Adrenal gland (tissue), 12 donors: Measurements from ENCODE around the gene KAT7. TPM values are rescaled to one million over a fixed set of nuclear protein-coding genes. Genes with fewer than 3 reads are reported as not detected.

ENCODE experiments used
- DNase-seq, 7 donors: peaks; one replicate each; pipeline ENCODE4 v3.0.0-alpha.2; 2019 to 2020
- H3K27ac ChIP-seq, 5 donors: fragments of 200-600 bp; sonication (generic) in 4 of 5; 1 replicate in 3 of 5; 2 replicates in 2 of 5; pipeline versions ENCODE4 v1.5.1 to v1.8.0; 2016 to 2020; ENCODE audit warnings: mild to moderate bottlenecking in 1 of 5
- H3K27me3 ChIP-seq: fragments of 200-600 bp; 2 replicates; pipeline ENCODE4 v1.8.0; 2021
- H3K36me3 ChIP-seq, 2 donors: fragments of 200-600 bp; replicated peaks in 1 of 2; 1 replicate in 1 of 2; 2 replicates in 1 of 2; pipeline versions ENCODE4 v1.5.1 to v1.8.0; 2018 to 2022
- H3K4me1 ChIP-seq, 2 donors: fragments of 200-600 bp; replicated peaks in 1 of 2; 1 replicate in 1 of 2; 2 replicates in 1 of 2; pipeline versions ENCODE4 v1.5.1 to v1.8.0; 2018 to 2021
- H3K4me3 ChIP-seq, 4 donors: fragments of 200-600 bp; sonication (generic) in 3 of 4; one replicate each; pipeline ENCODE4 v1.5.1; 2016 to 2018
- H3K9me3 ChIP-seq, 3 donors: fragments of 200-600 bp; sonication (generic) in 1 of 3; replicated peaks in 1 of 3; 1 replicate in 2 of 3; 2 replicates in 1 of 3; pipeline versions ENCODE4 v1.5.1 to v1.8.0; 2016 to 2021
- POLR2A ChIP-seq, 2 donors: fragments of 450-650 bp; IDR thresholded peaks; one replicate each; pipeline ENCODE4 v1.6.1; 2017; ENCODE audit warnings: antibody characterized with exemption in 2 of 2, mild to moderate bottlenecking in 2 of 2, moderate library complexity in 1 of 2
- WGBS, 4 donors: extraction: QIAGEN DNeasy Blood & Tissue Kit in 2 of 4; methylation state at CpG; one replicate each; pipeline versions ENCODE4 v1.1.5 to v1.1.7; 2013 to 2017; 5-methylcytosine and 5-hydroxymethylcytosine counted together
- intact Hi-C, 2 donors: fragments of 100-400 bp; cut with DNase I; formaldehyde crosslinking; loops; one replicate each; pipeline versions ENCODE4 v1.14.1 to v1.15.0; 2022 to 2023
- polyA plus RNA-seq, 3 donors: library from polyadenylated mRNA; stranded (reverse); fragments of 200-250 nt in 2 of 3; fragments of 350-450 nt in 1 of 3; fragmentation: Illumina TruSeq in 1 of 3; extraction: RNeasy Lipid Tissue Mini Kit (QIAGEN cat#74804) in 1 of 3; gene quantifications; one replicate each; pipeline ENCODE4 v1.2.3, GENCODE V29; 2013 to 2014
- total RNA-seq, 9 donors: library from RNA; depleted of rRNA in 4 of 9; stranded (reverse); fragments of >200 nt in 4 of 9; fragments of 120-200 nt in 1 of 9; fragmentation: NEBNext Ultra II Directional in 1 of 9; extraction: Animal tissue kit (Norgen Biotek cat#: 25700) in 1 of 9; gene quantifications; one replicate each; pipeline versions ENCODE4 v1.1.0 to v1.2.4, GENCODE V29; 2013 to 2023
- TF ChIP-seq, protein P1 (sequence below), 6 experiments: fragments of 450-650 bp in 4 of 6; fragments of 200-600 bp in 2 of 6; sonication (generic) in 1 of 6; IDR thresholded peaks; 1 replicate in 5 of 6; 2 replicates in 1 of 6; pipeline versions ENCODE4 v1.5.1 to v1.8.0; 2016 to 2021; ENCODE audit warnings: antibody characterized with exemption in 6 of 6, mild to moderate bottlenecking in 2 of 6, moderate library complexity in 1 of 6
- donor health status: healthy with polysubstance abuse.
- donor health status: Bipolar disorder and iron deficiency.
- donor health status: DM: yes; HTN: yes; CAD: no.
- donor health status: DM: no; HTN: no; CAD: no.
- donor health status: DM: no; HTN: no; CAD: no.
- donor health status: DM: yes; HTN: yes; CAD: no.

The KAT7 gene
- total and polyA plus RNA-seq, 12 donors, result 5.2 to 54.7 (median 39.8) TPM

DNA sequence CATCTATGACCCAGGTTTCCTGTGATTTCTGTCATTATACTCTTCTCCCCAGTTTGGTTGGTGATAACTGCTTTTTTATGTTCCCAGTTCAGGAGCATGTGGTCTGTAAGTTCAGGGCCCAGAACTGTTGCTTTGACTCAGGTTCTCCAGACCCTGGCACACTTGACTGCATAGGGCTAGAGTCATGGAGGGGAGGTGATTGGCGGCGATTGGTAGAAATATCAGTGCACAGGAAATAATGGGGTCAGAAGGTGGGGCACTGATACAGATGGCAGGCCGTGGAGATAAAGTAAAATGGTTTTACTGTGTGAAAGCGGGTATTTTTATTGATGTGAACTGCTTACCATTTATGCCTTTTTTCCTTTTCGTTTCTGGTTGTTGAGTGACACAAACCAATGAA is 30.7 kb downstream of the KAT7 start:
- no peaks in the 10 kb centered on the region for H3K27me3 ChIP-seq
- TF ChIP-seq, protein P1, sequence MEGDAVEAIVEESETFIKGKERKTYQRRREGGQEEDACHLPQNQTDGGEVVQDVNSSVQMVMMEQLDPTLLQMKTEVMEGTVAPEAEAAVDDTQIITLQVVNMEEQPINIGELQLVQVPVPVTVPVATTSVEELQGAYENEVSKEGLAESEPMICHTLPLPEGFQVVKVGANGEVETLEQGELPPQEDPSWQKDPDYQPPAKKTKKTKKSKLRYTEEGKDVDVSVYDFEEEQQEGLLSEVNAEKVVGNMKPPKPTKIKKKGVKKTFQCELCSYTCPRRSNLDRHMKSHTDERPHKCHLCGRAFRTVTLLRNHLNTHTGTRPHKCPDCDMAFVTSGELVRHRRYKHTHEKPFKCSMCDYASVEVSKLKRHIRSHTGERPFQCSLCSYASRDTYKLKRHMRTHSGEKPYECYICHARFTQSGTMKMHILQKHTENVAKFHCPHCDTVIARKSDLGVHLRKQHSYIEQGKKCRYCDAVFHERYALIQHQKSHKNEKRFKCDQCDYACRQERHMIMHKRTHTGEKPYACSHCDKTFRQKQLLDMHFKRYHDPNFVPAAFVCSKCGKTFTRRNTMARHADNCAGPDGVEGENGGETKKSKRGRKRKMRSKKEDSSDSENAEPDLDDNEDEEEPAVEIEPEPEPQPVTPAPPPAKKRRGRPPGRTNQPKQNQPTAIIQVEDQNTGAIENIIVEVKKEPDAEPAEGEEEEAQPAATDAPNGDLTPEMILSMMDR (IDR thresholded peaks at IDR 0.05), result no peak
- no peak for TF ChIP-seq POLR2A (IDR thresholded peaks at IDR 0.05)
- no peaks in the 10 kb centered on the region for H3K9me3 ChIP-seq
- H3K27ac ChIP-seq, result no peak overlapping the region
- intact Hi-C loops, result no loop called here
- no peak overlapping the region for H3K4me3 ChIP-seq
- peaks cover 0 to 70% of the 10 kb centered on the region in 2 donors for H3K36me3 ChIP-seq
- WGBS, 4 donors, result 80 to 91% (median 89%) methylated on average over 5 of the region's 5 CpGs
- DNase-seq, result no peak
- peaks cover 7 to 24% of the 10 kb centered on the region in 2 donors for H3K4me1 ChIP-seq

DNA sequence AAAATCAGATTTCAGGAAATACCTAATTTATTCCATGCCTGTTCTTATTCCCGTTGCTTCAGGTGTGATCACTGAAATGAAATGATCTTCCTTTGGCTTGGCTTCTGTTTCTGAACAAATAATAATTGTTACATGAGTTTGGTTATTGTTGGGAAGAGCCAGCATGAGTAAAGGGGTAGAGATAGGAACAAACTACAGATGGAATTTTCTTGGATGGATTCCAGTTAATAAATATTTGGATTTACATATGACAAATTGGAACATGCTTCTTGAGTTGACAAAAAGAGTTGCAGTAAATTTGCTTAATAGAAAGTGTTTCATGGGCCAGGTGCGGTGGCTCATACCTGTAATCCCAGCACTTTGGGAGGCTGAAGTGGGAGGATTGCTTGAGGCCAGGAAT is 31.2 kb downstream of the KAT7 start:
- H3K9me3 ChIP-seq, result no peaks in the 10 kb centered on the region
- 84 to 94% (median 93%) methylated on average over 2 of the region's 2 CpGs for WGBS, 4 donors
- H3K4me3 ChIP-seq, result no peak overlapping the region
- no peak for DNase-seq
- intact Hi-C loops, result no loop called here
- peaks cover 0 to 71% of the 10 kb centered on the region in 2 donors for H3K36me3 ChIP-seq
- no peak overlapping the region for H3K27ac ChIP-seq
- H3K4me1 ChIP-seq, result peaks cover 7 to 24% of the 10 kb centered on the region in 2 donors
- TF ChIP-seq POLR2A (IDR thresholded peaks at IDR 0.05), result no peak
- TF ChIP-seq, protein P1 (IDR thresholded peaks at IDR 0.05), result no peak
- no peaks in the 10 kb centered on the region for H3K27me3 ChIP-seq

DNA sequence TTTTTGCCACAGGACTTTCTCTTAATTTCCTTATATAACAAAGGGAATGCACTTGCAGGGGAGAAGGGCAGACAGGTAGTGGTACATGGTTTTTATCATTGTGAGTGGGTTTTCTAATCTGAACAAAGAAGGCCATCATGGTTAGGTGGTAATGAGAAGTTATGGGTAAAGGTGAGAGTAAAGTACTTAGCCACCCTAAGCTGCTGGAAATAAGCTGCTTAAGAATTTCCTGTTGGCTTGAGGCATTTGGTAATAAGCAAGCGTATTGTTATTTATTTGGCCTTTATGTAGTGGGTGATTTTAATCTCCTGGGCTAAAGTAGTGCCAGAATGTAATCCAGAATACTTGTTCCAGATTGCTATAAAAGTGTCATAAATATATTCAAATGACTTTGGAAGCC is 32.3 kb downstream of the KAT7 start:
- Histone ChIP-seq H3K27ac (no peak overlapping the region), H3K36me3 (peaks cover 0 to 73% of the 10 kb centered on the region in 2 donors)
- intact Hi-C loops, result no loop called here

DNA sequence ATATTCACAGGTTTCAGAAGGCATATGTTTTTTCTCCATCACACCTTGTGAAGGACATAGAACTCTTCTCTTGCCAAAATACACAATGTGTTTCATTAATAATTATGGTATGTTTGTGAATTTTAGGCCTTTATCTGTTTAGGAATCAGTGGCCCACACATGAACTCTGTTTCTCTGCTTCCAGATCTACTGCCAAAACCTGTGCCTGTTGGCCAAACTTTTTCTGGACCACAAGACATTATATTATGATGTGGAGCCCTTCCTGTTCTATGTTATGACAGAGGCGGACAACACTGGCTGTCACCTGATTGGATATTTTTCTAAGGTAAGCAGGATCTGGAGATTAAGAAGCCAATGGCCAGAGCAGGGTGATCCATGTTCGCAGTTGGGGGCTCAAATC is 33.0 kb downstream of the KAT7 start:
- no peak for DNase-seq
- peaks cover 0 to 9% of the 10 kb centered on the region in 2 donors for H3K4me1 ChIP-seq
- no peak overlapping the region for H3K27ac ChIP-seq

More for the DNA sequence above, 32.3 kb downstream of the KAT7 start:
- DNase-seq, result no peak
- TF ChIP-seq, protein P1 (IDR thresholded peaks at IDR 0.05), result no peak
- TF ChIP-seq POLR2A (IDR thresholded peaks at IDR 0.05), result no peak
- H3K9me3 ChIP-seq, result no peaks in the 10 kb centered on the region
- H3K4me1 ChIP-seq, result peaks cover 4 to 16% of the 10 kb centered on the region in 2 donors
- 77 to 93% (median 82%) methylated on average over 1 of the region's 1 CpG for WGBS, 4 donors
- H3K27me3 ChIP-seq, result no peaks in the 10 kb centered on the region
- no peak overlapping the region for H3K4me3 ChIP-seq

More for the DNA sequence above, 33.0 kb downstream of the KAT7 start:
- H3K4me3 ChIP-seq, result no peak overlapping the region
- H3K36me3 ChIP-seq, result peaks cover 0 to 78% of the 10 kb centered on the region in 2 donors
- no peak for TF ChIP-seq POLR2A (IDR thresholded peaks at IDR 0.05)
- TF ChIP-seq, protein P1 (IDR thresholded peaks at IDR 0.05), result no peak
- intact Hi-C loops, result no loop called here
- no peaks in the 10 kb centered on the region for H3K9me3 ChIP-seq
- no peaks in the 10 kb centered on the region for H3K27me3 ChIP-seq
- WGBS, 4 donors, result 90 to 93% (median 92%) methylated on average over 2 of the region's 2 CpGs
